Astrocyte of the hippocampus (primary cell): Measurements from ENCODE around the gene SAMD4A.

Source experiments
- DNase-seq: peaks from one replicate; pipeline ENCODE4 v3.0.0; 2011; ENCODE audit warnings: low read depth, low spot score

The SAMD4A gene

GRCh38 chr14:54566410-54567223 lies at the start of gene SAMD4A:
Gene SAMD4A (plus strand): TSS chr14:54567128. CDS start chr14:54567917, 789 bp downstream.
- peak; percentile 88 for DNase-seq

- DNase-seq = no peak
These were observed 42.5 kb upstream of the SAMD4A start for GRCh38 chr14:54524410-54524809.

- DNase-seq = no peak
These were observed 38.0 kb upstream of the SAMD4A start for GRCh38 chr14:54528973-54529372.

GRCh38 chr14:54529811-54530210 lies 37.1 kb upstream of the SAMD4A start:
- peak; percentile 39 for DNase-seq

- DNase-seq = no peak
These were observed 34.6 kb upstream of the SAMD4A start for GRCh38 chr14:54532111-54533012.

- DNase-seq = no peak
These were observed 33.8 kb upstream of the SAMD4A start for GRCh38 chr14:54533100-54533499.

- DNase-seq = no peak
These were observed 31.8 kb upstream of the SAMD4A start for GRCh38 chr14:54535126-54535525.

- no peak for DNase-seq
These were observed 31.3 kb upstream of the SAMD4A start for GRCh38 chr14:54535646-54536045.

- DNase-seq = no peak
These were observed 29.3 kb upstream of the SAMD4A start for GRCh38 chr14:54537651-54538050.

GRCh38 chr14:54538055-54538454 lies 28.9 kb upstream of the SAMD4A start:
- no peak for DNase-seq

- no peak for DNase-seq
These were observed 19.3 kb upstream of the SAMD4A start for GRCh38 chr14:54547583-54547982.

GRCh38 chr14:54548491-54548890 lies 18.4 kb upstream of the SAMD4A start:
- DNase-seq = no peak

- peak; percentile 27 for DNase-seq
These were observed 17.1 kb upstream of the SAMD4A start for GRCh38 chr14:54549862-54550261.

GRCh38 chr14:54550514-54550913 lies 16.4 kb upstream of the SAMD4A start:
- DNase-seq = no peak

GRCh38 chr14:54554401-54554800 lies 12.5 kb upstream of the SAMD4A start:
- DNase-seq = no peak

GRCh38 chr14:54555651-54556050 lies 11.3 kb upstream of the SAMD4A start:
- DNase-seq = no peak

- DNase-seq = no peak
These were observed 10.4 kb upstream of the SAMD4A start for GRCh38 chr14:54556535-54556934.

- DNase-seq = peak; percentile 69
These were observed 4.6 kb upstream of the SAMD4A start for GRCh38 chr14:54562334-54562733.

GRCh38 chr14:54564071-54564867 lies 2.7 kb upstream of the SAMD4A start:
- peak; percentile 59 for DNase-seq

GRCh38 chr14:54564868-54565784 lies 1.8 kb upstream of the SAMD4A start:
- DNase-seq = peak; percentile 76
